Epithelial cell of esophagus (primary cell): ENCODE measurements around the gene NSFL1C.

Experiments
- DNase-seq: peaks from one replicate; pipeline ENCODE4 v3.0.0; 2010; ENCODE audit warnings: low read depth
- H3K4me3 ChIP-seq: 2 replicates; pipeline ENCODE4 v1.5.1; 2011; ENCODE audit warnings: mild to moderate bottlenecking, low read length, control low read depth
- CTCF ChIP-seq: IDR thresholded peaks from 2 replicates; pipeline ENCODE4 v1.5.1; 2011; ENCODE audit warnings: low read depth, mild to moderate bottlenecking, low read length, control low read depth, inconsistent platforms; ENCODE audit not compliant: insufficient read depth; ENCODE audit errors: missing control alignments

Gene NSFL1C

GRCh38 chr20:1446536-1446935, 20.1 kb downstream of the NSFL1C start:
- TF ChIP-seq CTCF, result no peak
- DNase-seq, result no peak
- no peak overlapping the region for H3K4me3 ChIP-seq

GRCh38 chr20:1443085-1443484, 23.6 kb downstream of the NSFL1C start:
- no peak overlapping the region for H3K4me3 ChIP-seq
- DNase-seq, result no peak
- TF ChIP-seq CTCF, result no peak

GRCh38 chr20:1442304-1442703, 24.3 kb downstream of the NSFL1C start:
- no peak overlapping the region for H3K4me3 ChIP-seq
- TF ChIP-seq CTCF, result no peak
- DNase-seq, result no peak

GRCh38 chr20:1441133-1441532, 25.5 kb downstream of the NSFL1C start:
- no peak for TF ChIP-seq CTCF
- DNase-seq, result no peak
- no peak overlapping the region for H3K4me3 ChIP-seq

- peak; percentile 51 for TF ChIP-seq CTCF
- no peak overlapping the region for H3K4me3 ChIP-seq
- DNase-seq, result peak; percentile 53
Measured at GRCh38 chr20:1440024-1440423, 26.6 kb downstream of the NSFL1C start.

GRCh38 chr20:1438361-1438760, 28.3 kb downstream of the NSFL1C start:
- H3K4me3 ChIP-seq, result no peak overlapping the region
- DNase-seq, result no peak
- TF ChIP-seq CTCF, result no peak

GRCh38 chr20:1437235-1437904, 29.3 kb downstream of the NSFL1C start:
- peak; percentile 94 for TF ChIP-seq CTCF
- H3K4me3 ChIP-seq, result no peak overlapping the region
- DNase-seq, result peak; percentile 90
